Right renal cortex interstitium (tissue), 3 donors: ENCODE measurements around the gene FOXO6. TPM values are rescaled to one million over a fixed set of nuclear protein-coding genes. Genes with fewer than 3 reads are reported as not detected.

ENCODE experiments used
- DNase-seq, 3 donors: peaks; one replicate each; pipeline ENCODE4 v3.0.0-alpha.2; 2013; ENCODE audit warnings: low read depth in 3 of 3, low spot score in 2 of 3
- polyA plus RNA-seq, 3 donors: library from polyadenylated mRNA; unstranded; fragments of 120-200 nt; gene quantifications; one replicate each; pipeline ENCODE4 v1.2.1, GENCODE V29; 2013; ENCODE audit not compliant: insufficient read length in 3 of 3

Gene FOXO6
- polyA plus RNA-seq, result 1 to 10 TPM; 1.2 to 2.1 (median 1.5) TPM

DNA sequence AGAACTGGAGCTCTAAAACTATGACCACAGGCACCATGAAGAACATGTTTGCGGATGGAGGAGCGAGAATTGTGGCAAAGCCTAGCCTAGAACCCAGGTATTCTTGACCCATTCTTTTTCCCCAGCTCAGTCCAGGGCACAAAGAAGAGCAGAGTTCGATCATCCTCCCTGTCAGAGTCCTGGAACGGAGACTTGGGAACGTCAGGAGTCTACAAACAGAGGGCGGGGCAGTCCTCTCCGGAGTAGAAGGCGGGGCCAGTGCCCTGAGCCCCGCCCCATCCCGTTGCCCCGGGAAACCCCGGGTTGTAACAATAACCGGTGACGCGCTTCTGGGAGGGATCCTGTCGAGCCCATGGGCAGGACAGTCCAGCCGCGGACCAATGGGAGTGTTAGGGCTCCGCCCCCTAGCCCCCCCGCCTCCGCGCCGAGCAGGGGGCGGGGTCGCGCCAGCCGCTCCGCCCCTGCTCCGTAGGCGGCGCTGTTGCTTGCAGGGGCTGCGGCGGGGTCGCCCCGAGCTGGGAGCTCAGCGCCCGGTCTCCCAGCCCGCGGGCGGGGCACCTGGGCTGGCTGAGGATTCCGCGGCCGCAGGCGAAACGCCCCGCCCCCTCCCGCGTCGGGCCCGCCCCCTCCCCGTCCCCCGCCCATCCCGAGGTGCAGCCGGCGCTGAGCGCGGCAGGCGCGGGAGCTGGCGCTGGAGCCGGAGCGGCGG lies at the start of gene FOXO6:
Gene FOXO6 (plus strand): TSS at position 649 of the 709 bp plus-strand sequence.
- peak; percentile 95 to 97 (median 96) for DNase-seq

GRCh38 chr1:41312991-41313645 lies 48.1 kb upstream of the FOXO6 start:
- DNase-seq, result no peak

GRCh38 chr1:41313661-41314131 lies 47.5 kb upstream of the FOXO6 start:
- DNase-seq, result no peak

DNA sequence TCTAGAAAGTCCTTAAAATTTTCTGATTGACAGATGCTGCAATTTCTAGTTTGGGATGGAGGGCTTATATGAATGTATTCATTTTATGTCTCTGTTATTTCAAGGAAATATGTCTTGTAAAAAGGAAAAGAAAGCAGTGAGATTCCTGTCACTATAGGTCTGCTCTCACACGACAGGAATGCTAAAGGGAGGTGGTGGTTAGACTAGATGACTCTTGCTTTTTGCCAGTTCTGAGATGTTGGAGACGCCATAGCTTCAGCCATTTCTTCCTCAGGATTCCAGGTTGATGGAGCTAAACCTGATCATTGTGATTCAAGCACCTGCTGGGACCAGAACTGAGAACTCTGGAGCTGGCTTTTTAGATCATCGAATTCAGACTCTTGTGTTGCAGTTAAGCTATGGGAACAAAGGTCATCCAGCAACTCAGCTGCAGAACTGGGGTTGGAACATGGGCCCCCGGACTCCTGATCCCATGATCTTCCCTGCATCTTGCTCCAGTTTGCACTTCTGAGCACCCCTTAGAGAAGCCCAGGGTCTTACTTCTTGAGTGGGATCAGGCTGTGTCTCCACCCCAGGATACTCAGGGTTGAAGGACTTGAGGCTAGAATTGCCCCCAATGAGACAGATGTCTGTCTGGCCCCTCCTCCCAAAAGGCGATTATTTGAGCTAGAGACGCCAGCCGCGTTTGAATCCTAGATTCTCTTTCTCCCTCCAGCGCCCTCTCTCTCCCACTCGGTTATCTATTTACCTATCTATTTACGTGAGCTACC lies 46.7 kb upstream of the FOXO6 start:
- DNase-seq, result no peak

GRCh38 chr1:41315146-41315822 lies 46.0 kb upstream of the FOXO6 start:
- DNase-seq, result no peak

DNA sequence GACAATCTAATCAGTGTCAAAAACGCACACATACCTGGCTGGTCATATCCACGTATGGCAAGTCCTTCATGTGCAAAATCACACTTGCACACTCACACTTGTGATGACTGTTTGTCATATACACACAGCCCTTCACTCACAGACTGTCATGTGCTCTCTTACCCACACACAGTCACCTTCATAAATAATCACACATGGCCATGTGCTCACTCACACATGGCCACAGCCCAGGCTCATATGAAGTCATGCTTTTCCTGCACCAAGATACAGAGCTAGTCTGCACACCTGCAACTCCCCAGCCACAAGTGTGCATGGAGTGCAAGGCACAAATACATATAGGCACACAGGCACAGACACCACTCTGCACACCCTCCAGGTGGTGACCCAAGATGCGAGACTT lies 45.4 kb upstream of the FOXO6 start:
- DNase-seq, result no peak

DNA sequence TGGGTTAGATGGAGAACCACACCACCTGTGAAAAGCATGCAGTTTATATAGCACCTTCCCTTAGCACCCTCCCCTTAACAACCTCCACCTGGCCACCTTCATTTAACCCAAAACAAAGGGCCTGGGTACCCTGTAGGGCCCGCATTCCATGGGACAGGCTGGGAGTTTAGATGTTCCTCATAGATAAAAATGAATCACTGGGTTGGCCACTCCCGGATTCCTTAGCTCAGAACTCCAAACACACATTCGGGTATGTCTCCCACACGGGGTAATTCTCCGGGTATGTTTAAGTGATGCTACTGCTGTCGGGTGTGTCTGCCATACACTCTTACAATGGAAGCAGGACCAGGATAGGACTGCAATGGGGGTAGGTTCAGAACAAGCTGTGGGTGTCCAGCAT lies 43.9 kb upstream of the FOXO6 start:
- no peak for DNase-seq

GRCh38 chr1:41318135-41318534 lies 43.1 kb upstream of the FOXO6 start:
- no peak for DNase-seq

- DNase-seq, result no peak
Measured at GRCh38 chr1:41319106-41319755, 42.0 kb upstream of the FOXO6 start.

DNA sequence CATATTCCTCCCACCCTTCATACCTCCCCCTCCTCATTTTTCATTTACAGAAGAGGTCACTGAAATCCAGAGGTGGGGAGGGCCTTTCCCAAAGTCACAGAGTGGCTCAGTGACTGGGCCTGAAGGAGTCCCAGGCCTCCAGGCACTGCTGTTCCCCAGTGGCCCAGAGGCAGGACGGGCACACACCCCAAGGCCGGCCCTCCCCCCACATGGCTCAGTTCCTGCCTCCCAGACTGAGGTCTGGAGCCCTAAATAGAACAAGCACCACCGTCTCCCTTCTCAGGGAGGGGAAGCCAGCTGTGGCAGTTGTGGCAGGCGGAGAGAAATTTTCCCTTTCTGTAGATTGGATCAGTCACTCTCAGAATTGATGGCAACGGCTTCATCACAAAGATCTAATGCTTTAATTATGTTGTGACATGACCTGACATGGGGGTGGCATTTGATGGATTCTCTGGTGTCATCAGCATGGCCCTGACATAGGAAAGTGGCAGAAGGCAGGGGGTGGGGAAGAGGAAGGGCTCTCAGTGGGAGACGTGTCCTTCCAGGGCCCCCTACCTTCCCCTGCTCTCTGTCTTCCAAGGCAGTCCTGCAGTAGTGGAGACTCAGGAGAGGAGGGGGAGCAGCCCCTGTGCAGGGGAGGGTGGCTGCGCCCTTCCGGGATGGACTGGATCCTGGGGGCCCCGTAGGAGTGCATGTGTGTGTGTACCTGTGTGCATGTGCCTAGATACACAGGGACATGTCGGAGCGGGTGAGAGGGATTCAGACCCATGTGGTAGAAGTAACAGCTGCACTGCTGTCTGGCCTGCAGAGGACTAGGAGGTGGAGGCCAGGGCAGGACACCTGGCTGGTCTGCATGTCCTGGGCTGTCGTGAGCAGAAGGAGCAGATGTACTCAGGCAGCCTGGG lies 41.2 kb upstream of the FOXO6 start:
- DNase-seq, result no peak

GRCh38 chr1:41320895-41321676 lies 40.1 kb upstream of the FOXO6 start:
- DNase-seq, result no peak

DNA sequence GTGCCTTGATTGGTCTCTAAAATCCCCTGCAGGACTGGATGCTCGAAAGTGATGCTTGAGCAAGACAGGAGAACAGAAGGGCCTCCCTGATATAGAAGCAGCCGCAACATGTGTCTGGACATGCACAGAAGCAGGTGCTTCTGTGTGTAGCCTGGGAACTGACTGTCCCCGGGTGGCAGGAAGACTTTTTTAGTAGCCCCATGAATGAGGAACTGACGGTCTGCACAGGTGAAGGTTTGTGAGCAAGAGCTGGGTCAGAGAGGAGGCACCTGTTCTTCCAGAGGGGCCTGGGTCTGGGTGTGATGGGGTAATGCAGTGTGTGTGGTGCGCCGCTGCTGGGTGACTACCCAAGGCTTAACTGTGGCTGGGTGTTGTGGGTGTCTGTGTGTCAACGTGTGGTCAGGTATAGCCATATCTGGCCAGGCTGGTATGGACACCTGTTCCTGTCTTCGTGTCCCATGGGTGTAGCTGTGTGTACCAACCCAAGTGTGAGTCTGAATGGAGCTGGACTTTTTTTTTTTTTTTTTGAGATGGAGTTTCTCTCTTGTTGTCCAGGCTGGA lies 39.1 kb upstream of the FOXO6 start:
- DNase-seq, result no peak

DNA sequence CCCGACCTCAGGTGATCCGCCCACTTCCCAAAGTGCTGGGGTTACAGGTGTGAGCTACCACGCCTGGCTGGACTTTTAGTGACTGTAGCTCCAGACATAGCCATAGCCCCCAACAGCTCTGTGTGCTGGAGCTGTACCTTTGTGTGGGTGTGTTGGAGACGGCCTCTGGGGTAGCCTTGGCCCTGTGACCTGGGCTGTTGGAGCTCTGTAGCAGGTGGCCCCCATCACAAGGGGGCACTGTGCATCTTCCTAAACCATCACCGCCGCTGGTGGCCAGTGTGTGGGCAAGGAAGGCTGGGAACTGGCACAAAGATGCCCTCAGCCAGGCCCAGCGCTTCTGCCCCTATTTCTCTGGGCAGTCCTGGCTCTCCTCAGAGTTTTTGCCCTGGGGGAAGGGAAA lies 38.4 kb upstream of the FOXO6 start:
- no peak for DNase-seq

GRCh38 chr1:41323243-41323642 lies 38.0 kb upstream of the FOXO6 start:
- no peak for DNase-seq

- no peak for DNase-seq
Measured at GRCh38 chr1:41325801-41326200, 35.4 kb upstream of the FOXO6 start.

GRCh38 chr1:41327383-41327999 lies 33.7 kb upstream of the FOXO6 start:
- no peak for DNase-seq

- no peak for DNase-seq
Measured at GRCh38 chr1:41328001-41328615, 33.1 kb upstream of the FOXO6 start.
